Activated T-helper 17 cell treated with anti-CD3 and anti-CD28 coated beads, Interleukin-2, amount 50 U/mL, for 72 hours (primary cell): ENCODE results near the gene IFNL4. TPM values are rescaled to one million over a fixed set of nuclear protein-coding genes. Genes with fewer than 3 reads are reported as not detected.
"Not testable (repeated sequence)": the region's sequence is repeated elsewhere in the genome, so short reads cannot be mapped to it uniquely, and the experiment has no call there.

ENCODE experiments used
- ATAC-seq: fragments of 150-1000 bp; cut with Tn5 transposase; replicated peaks from 2 replicates; pipeline ENCODE4 v1.10.0; 2021; ENCODE audit warnings: mild to moderate bottlenecking, moderate library complexity
- H3K27ac Mint-ChIP-seq: one replicate; pipeline ENCODE4 v1.8.0; 2022; ENCODE audit warnings: mixed read lengths
- H3K27me3 Mint-ChIP-seq: one replicate; pipeline ENCODE4 v1.8.0; 2022; ENCODE audit warnings: mixed read lengths
- H3K36me3 Mint-ChIP-seq: one replicate; pipeline ENCODE4 v1.8.0; 2022; ENCODE audit warnings: low read depth, mild to moderate bottlenecking, mixed read lengths
- H3K4me1 Mint-ChIP-seq: one replicate; pipeline ENCODE4 v1.8.0; 2022; ENCODE audit warnings: mixed read lengths
- H3K4me3 Mint-ChIP-seq: one replicate; pipeline ENCODE4 v1.8.0; 2022; ENCODE audit warnings: mild to moderate bottlenecking, mixed read lengths
- H3K9me3 Mint-ChIP-seq: one replicate; pipeline ENCODE4 v1.8.0; 2022; ENCODE audit warnings: mixed read lengths
- total RNA-seq, 2 donors: library from RNA; stranded (reverse); gene quantifications; one replicate each; pipeline ENCODE4 v1.2.3, GENCODE V29; 2022

IFNL4 gene
- total RNA-seq, 2 donors from 2014 or later: not detected

DNA sequence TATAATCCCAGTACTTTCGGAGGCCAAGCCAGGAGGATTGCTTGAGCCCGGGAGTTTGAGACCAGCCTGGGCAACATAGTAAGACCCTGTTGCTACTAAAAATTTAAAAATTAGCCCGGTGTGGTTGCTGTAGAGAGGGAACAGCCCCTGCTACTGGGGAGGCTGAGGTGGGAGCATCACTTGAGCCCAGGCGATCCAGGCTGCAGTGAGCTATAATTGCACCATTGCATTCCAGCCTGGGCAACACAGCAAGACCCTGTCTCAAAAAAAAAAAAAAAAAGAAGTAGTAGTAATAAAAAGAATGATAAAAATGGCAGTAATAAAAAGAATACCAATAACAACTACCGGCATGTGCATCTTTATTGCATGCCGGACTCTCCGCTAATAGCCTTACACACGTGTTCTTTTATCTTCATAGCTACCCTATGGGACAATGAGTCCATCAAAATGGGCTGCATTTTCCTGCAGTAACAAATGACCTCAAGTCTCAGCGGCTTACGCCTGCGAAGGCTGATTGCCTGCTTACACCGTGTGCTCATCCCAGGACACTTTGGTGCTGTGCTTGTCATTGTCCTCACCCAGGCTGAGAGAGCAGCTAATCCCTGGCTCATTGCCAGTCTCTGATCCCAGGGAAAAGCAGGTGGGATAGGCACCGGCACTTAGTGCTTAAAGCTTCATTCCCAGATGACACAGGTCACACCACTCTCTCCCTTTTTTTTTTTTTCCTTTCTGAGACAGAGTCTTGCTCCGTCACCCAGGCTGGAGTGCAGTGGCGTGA lies 30.2 kb downstream of the IFNL4 start:
- Mint-ChIP-seq H3K27ac (no peak overlapping the region), H3K27me3 (peaks cover 32% of the 10 kb centered on the region), H3K9me3 (no peaks in the 10 kb centered on the region), H3K4me1 (peaks cover 5% of the 10 kb centered on the region), H3K4me3 (no peak overlapping the region), H3K36me3 (no peaks in the 10 kb centered on the region)
- no peak for ATAC-seq

DNA sequence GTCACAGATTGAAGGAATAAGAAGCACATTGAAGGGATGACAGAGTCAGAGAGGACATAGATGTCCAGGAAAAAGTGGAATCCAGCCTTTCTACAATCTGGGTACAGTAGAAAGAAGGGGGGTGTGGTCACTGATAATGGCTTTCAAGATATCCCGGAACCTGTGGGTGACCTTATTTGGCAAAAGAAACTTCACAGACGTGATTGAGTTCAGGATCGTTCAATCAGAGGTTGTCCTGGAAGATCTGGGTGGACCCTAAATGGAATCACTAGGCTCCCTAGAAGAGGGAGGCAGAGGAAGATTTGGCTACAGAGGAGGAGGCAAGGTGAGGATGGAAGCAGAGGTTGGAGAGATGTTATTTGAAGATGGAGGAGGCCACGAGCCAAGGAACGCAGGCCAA lies 31.6 kb downstream of the IFNL4 start:
- no peak overlapping the region for H3K27ac Mint-ChIP-seq
- ATAC-seq: no peak
- no peaks in the 10 kb centered on the region for H3K9me3 Mint-ChIP-seq
- no peaks in the 10 kb centered on the region for H3K36me3 Mint-ChIP-seq
- peaks cover 29% of the 10 kb centered on the region for H3K27me3 Mint-ChIP-seq
- H3K4me1 Mint-ChIP-seq: peaks cover 5% of the 10 kb centered on the region
- H3K4me3 Mint-ChIP-seq: no peak overlapping the region

DNA sequence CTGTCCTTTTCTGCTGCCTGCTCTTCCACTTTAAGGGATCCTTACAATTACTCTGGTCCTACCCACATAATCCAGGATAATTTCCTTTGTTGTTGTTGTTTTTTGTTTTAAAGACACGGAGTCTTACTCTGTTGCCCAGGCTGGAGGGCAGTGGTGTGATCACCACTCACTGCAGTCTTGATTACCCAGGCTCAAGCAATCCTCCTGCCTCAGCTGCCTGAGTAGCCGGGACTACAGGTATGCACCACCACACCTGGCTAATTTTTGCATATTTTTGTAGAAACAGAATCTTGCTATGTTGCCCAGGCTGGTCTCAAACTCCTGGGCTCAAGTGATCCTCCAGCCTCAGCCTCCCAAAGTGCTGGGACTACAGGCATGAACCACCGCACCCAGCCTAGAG lies 33.3 kb downstream of the IFNL4 start:
- not testable (repeated sequence) for H3K9me3 Mint-ChIP-seq, H3K27ac Mint-ChIP-seq, H3K4me1 Mint-ChIP-seq, H3K36me3 Mint-ChIP-seq, ATAC-seq, H3K4me3 Mint-ChIP-seq
- peaks cover 19% of the 10 kb centered on the region for H3K27me3 Mint-ChIP-seq

DNA sequence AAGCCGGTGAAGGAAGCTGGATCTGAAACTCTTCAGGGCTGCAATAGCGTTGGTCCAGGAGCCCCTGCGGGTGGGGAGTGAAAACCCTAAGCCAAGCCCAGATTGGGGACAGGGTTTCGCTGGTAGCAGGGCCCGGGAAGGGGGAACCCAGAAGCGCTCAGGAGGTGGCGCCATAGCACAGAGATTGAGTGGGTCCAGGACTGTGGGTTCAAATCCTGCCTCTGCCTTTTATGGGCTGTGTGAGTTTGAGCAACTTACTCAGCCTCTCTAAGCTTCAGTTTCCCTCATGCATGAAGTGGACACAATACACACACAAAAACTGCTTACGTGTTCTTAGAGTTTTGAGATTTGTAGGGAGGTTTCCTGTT lies 36.3 kb downstream of the IFNL4 start:
- Mint-ChIP-seq H3K4me1 (no peaks in the 10 kb centered on the region), H3K27me3 (peaks cover 10% of the 10 kb centered on the region), H3K9me3 (no peaks in the 10 kb centered on the region), H3K4me3 (no peak overlapping the region), H3K27ac (no peak overlapping the region), H3K36me3 (no peaks in the 10 kb centered on the region)
- ATAC-seq: peak; percentile 99

DNA sequence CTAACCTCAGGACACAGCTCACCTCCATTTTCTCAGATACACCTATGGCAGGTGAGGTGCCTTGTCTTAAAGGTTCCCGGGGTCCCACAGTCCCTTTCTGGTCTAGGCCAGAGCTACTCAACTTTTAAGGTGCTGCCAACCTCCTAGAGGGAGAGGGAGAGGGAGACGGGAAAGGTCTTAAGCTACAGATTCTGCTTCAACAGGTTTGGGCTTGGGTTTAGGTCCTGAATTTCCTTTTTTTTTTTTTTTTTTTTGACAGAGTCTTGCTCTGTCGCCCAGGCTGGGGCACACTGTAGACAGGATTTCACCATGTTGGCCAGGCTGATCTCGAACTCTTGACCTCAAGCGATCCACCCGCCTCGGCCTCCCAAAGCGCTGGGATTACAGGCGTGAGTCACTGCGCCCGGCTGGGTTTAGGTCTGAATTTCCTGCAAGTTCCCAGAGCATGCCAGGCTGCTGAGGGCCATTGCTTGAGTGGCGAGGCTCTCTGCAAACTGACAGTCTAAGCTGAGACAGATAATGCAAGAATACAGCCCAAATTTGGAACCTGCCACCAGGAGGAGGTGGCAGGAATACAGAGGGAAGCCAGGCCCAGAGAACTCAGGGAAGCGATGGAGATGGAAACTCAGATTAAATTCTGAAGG lies 36.8 kb downstream of the IFNL4 start:
- no peaks in the 10 kb centered on the region for H3K4me1 Mint-ChIP-seq
- no peak for ATAC-seq
- H3K4me3 Mint-ChIP-seq: no peak overlapping the region
- H3K9me3 Mint-ChIP-seq: no peaks in the 10 kb centered on the region
- H3K36me3 Mint-ChIP-seq: no peaks in the 10 kb centered on the region
- H3K27ac Mint-ChIP-seq: no peak overlapping the region
- H3K27me3 Mint-ChIP-seq: peaks cover 5% of the 10 kb centered on the region

DNA sequence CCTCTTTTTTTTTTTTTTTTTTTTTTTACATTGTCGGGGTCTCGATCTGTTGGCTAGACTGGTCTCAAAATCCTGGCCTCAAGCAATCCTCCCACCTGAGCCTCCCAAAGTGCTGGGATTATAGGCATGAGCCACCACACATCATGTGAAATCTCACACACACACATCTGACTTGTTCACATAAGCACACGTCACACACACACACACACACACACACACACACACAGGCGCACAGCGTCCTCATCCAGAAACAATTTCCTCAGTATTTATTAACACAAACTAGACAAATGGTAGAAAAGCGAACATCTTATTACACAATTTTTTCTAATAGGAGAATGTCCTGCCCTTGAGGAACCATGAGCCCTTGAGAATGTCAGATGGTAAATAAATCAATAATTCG lies 39.5 kb downstream of the IFNL4 start:
- Mint-ChIP-seq H3K4me1 (no peaks in the 10 kb centered on the region), H3K36me3 (no peaks in the 10 kb centered on the region), H3K27me3 (peaks cover 5% of the 10 kb centered on the region), H3K4me3 (no peak overlapping the region), H3K27ac (no peak overlapping the region), H3K9me3 (no peaks in the 10 kb centered on the region)
- no peak for ATAC-seq

DNA sequence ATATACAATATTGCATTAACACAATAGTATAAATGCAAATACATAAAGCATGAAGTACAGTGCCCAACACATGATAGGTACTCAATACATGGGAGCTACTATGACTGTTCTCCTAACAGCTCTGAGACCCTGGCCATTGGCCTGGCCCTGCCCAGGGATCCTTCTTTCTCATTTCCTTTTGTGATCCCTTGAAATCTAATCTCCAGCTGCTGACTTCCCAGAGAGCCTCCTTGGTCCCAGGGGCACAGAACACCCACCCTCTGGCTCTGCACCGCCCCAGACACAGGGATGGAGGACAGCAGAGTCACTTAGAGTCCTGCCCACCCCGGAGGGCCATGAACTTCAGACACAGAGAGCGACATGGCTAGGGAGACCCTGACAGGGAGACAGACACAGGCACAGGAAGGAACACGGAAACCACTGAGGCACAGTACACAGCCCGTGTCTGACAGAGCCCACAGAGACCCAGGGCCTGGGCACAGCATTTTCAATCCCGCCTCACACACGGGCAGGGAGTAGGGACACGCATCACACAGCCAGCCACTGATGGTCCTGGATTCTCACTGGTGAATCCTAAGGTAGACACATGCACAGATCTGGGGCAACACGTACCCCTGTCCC lies 40.4 kb downstream of the IFNL4 start:
- Mint-ChIP-seq H3K36me3 (no peaks in the 10 kb centered on the region), H3K27me3 (peaks cover 9% of the 10 kb centered on the region), H3K4me1 (no peaks in the 10 kb centered on the region), H3K9me3 (no peaks in the 10 kb centered on the region), H3K27ac (no peak overlapping the region), H3K4me3 (no peak overlapping the region)
- no peak for ATAC-seq

DNA sequence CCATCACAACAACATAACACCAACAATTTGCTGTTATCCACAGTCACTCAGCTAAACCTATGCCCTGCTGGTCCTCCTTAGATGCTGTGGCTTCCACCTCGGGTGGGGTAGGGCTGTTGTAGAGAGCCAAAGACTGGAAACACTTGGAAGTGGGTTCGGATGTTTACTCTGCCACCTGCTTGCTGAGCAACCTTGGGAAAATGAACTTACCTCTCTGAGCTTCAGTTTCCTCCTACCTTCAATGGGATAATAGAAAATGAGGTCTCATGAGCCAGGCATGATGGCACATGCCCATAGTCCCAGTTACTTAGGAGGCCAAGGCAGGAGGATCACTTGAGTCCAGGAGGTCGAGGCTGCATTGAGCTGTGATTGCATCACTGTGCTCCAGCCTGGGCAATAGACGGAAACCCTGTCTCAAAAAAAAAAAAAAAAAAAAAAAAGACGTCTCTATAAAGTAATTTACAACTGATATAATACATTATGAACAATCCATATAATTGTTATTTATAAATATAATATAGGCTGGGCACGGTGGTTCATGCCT lies 41.3 kb downstream of the IFNL4 start:
- no peak for ATAC-seq
- Mint-ChIP-seq H3K36me3 (no peaks in the 10 kb centered on the region), H3K4me3 (no peak overlapping the region), H3K9me3 (no peaks in the 10 kb centered on the region), H3K4me1 (no peaks in the 10 kb centered on the region), H3K27me3 (peaks cover 15% of the 10 kb centered on the region), H3K27ac (no peak overlapping the region)

DNA sequence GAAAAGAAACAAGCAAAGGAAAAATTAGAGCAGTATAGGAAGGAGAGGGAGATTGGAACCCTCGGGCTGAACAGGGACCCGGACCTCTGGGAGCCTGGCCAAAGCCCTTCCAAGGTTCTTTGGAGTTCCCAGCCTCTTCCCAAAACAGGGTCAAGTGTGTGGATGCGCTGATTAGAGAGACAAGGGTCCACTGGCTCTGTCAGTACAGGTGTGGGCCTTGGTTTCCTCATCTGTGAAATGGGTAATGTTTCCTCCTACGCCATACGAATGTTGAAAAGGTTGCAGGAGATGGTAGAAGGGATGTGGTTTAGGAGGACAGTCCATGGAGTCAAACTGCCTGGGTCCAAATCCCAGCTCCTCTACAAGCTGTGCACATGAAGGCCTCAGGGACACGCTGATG lies 42.5 kb downstream of the IFNL4 start:
- Mint-ChIP-seq H3K27me3 (peaks cover 22% of the 10 kb centered on the region), H3K9me3 (no peaks in the 10 kb centered on the region), H3K36me3 (no peaks in the 10 kb centered on the region), H3K4me3 (no peak overlapping the region), H3K4me1 (no peaks in the 10 kb centered on the region), H3K27ac (no peak overlapping the region)
- no peak for ATAC-seq

DNA sequence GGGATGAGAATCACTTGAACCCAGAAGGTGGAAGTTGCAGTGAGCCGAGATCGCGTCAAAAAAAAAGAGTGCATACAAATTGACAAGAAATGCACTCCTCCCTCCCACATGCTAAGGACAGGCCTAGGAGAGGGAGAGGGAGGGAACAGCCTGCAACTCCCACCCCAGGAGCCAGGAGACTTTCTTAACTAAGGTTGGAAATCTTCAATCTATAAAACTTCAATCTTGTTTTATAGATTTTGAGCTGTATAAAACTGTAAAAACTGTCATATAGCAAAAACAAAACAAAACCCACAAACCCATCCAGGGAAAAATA lies 43.2 kb downstream of the IFNL4 start:
- Mint-ChIP-seq H3K4me3 (no peak overlapping the region), H3K4me1 (no peaks in the 10 kb centered on the region), H3K36me3 (no peaks in the 10 kb centered on the region), H3K9me3 (no peaks in the 10 kb centered on the region), H3K27ac (no peak overlapping the region), H3K27me3 (peaks cover 29% of the 10 kb centered on the region)
- no peak for ATAC-seq

DNA sequence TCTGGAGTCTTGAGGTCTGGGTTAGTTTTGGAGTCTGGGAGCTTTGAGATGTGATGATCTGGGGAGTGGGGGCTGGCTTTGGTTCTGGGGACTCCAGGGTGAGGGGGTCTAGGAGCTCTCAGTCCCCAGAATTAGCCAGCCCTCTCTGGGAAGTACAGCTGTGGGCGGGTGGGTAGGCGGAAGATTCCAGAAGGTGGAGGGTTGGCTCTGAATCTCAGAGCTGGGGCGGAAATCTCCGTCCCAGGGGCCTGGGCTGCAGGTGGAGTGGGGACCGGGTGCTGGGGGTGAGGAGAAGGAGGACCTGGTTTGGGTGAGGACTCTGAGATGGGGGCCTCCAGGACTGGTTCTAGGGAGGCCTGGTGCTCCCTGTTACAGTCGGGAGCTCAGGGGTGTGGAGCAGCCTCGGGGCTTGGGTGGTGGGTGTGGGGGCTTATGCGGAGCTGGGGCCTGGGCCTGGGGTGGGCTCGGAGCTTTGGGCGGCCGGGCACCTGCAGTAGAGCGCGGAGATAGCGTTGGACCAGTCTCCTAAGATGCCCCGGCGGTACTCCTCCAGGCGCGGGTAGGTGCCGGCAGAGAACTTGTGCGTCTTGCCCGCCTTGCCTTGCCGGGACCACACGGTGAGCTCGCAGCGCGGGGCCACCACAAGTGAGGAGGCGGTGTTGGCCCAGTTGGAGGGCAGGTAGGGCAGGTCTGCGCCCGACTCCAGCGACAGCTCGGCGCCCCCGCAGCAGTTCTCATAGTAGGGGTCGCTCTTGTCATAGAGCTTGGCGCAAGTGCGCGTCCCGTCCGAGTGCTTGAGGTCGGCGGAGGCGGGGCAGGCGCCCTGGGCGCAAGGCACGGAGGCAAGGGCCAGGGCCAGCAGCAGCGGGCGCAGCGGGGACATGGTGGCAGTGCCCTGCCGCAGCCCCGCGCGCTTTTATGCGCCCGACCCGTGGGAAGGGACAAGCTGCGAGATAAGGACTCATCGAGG lies 45.0 kb downstream of the IFNL4 start, which contains the start of gene SYCN:
Gene SYCN, minus strand, starts transcription at position 892 of the 970 bp plus-strand sequence. Its CDS starts 9 bp downstream, at position 883.
- no peaks in the 10 kb centered on the region for H3K36me3 Mint-ChIP-seq
- ATAC-seq: no peak
- no peaks in the 10 kb centered on the region for H3K4me1 Mint-ChIP-seq
- no peak within 1 kb of the TSS for H3K27ac Mint-ChIP-seq
- no peak within 1 kb of the TSS for H3K4me3 Mint-ChIP-seq
- no peaks in the 10 kb centered on the region for H3K9me3 Mint-ChIP-seq
- H3K27me3 Mint-ChIP-seq: peaks cover 34% of the 10 kb centered on the region

DNA sequence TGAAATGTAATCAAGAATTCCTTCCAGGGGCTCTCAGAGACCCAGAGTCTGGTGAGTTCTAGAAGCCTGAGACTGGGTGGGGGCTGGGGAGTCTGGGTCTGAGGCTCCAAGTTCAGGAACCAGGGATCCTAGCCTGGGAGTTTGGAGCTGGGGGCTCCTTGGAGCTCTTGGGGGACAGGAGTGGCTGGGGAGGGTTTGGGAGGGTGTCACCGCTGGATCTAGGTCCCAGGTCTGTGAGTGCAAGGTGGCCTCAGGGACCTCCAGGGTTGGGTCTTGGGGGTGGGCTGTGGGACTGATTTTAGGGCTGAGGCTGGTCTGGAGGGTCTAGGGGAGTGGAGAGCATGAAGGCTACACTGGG lies 45.7 kb downstream of the IFNL4 start:
- no peaks in the 10 kb centered on the region for H3K36me3 Mint-ChIP-seq
- H3K4me3 Mint-ChIP-seq: no peak overlapping the region
- H3K27ac Mint-ChIP-seq: no peak overlapping the region
- peaks cover 34% of the 10 kb centered on the region for H3K27me3 Mint-ChIP-seq
- no peaks in the 10 kb centered on the region for H3K9me3 Mint-ChIP-seq
- no peaks in the 10 kb centered on the region for H3K4me1 Mint-ChIP-seq
- no peak for ATAC-seq

DNA sequence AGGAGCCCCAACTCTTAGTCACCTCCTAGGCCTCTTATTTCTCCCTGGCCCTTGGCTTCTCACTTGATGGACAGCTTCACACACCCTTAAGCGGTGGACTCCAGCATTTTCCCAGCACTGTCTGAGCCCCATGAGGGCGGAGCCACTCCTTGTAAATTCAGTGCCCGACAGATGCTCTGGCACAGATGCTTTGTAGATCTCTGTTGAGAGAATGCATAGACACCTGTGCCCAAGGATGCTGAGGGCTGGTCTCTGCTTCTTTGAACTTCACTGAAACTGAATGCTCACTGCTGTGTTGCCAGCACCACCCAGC lies 47.9 kb downstream of the IFNL4 start:
- Mint-ChIP-seq H3K4me3 (no peak overlapping the region), H3K4me1 (peaks cover 5% of the 10 kb centered on the region), H3K36me3 (no peaks in the 10 kb centered on the region), H3K9me3 (no peaks in the 10 kb centered on the region), H3K27me3 (peaks cover 47% of the 10 kb centered on the region), H3K27ac (no peak overlapping the region)
- no peak for ATAC-seq

DNA sequence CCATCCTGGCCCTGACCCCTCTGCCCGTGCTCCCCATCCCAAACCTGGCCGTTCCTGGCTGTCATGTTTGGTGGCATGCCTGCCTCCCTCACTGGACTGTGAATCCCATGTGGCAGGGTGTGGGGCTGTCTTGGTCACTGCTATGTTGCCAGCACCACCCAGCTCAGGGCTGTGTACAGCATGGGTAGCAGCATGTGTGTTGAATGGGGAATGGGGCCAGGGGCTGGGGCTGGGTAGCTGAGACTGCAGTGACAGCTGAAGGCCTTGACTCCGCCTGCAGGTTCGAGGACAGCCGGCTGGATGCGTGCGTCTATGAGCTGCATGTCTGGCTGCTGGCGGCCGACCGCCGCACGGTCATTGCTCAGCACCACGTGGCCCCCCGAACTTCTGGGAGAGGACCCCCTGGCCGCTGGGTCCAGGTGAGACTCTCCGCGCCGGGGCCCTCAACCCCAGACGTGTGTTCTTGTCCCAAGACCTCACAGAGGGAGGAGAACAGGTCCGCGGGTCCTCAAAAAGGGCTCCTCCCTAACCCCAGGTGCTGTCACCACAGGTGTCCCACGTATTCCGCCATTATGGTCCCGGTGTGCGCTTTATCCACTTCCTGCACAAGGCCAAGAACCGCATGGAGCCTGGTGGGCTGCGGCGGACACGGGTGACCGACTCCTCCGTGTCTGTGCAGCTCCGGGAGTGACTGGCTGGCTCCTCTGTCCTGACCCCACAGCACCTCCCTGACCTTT lies 48.4 kb downstream of the IFNL4 start:
- Mint-ChIP-seq H3K36me3 (no peaks in the 10 kb centered on the region), H3K4me1 (peaks cover 5% of the 10 kb centered on the region), H3K4me3 (no peak overlapping the region), H3K27ac (no peak overlapping the region), H3K27me3 (peaks cover 47% of the 10 kb centered on the region), H3K9me3 (no peaks in the 10 kb centered on the region)
- no peak for ATAC-seq
